T47D (cell line): ENCODE measurements around the gene ZNF750.

ENCODE experiments used
- DNase-seq, 2 experiments: peaks; one replicate each; pipeline versions ENCODE4 v3.0.0 to v3.0.0-alpha.2; 2011 to 2012; ENCODE audit warnings: low read depth in 1 of 2, low spot score in 1 of 2
- JUND ChIP-seq: IDR thresholded peaks from 2 replicates; pipeline ENCODE4 v1.6.1; 2012; ENCODE audit warnings: low read depth
- in situ Hi-C: cut with HindIII; loops from 2 replicates; pipeline ENCODE4 v1.10.0; 2016; ENCODE audit warnings: low sequenced_read_pairs, low pct_unique_long_range_greater_than_20kb

ZNF750 gene

GRCh38 chr17:82781894-82782274 is 57.9 kb downstream of the ZNF750 start:
- peak; percentile 92 to 99 for DNase-seq
- in situ Hi-C loops, result no loop called here
- no peak for TF ChIP-seq JUND

DNA sequence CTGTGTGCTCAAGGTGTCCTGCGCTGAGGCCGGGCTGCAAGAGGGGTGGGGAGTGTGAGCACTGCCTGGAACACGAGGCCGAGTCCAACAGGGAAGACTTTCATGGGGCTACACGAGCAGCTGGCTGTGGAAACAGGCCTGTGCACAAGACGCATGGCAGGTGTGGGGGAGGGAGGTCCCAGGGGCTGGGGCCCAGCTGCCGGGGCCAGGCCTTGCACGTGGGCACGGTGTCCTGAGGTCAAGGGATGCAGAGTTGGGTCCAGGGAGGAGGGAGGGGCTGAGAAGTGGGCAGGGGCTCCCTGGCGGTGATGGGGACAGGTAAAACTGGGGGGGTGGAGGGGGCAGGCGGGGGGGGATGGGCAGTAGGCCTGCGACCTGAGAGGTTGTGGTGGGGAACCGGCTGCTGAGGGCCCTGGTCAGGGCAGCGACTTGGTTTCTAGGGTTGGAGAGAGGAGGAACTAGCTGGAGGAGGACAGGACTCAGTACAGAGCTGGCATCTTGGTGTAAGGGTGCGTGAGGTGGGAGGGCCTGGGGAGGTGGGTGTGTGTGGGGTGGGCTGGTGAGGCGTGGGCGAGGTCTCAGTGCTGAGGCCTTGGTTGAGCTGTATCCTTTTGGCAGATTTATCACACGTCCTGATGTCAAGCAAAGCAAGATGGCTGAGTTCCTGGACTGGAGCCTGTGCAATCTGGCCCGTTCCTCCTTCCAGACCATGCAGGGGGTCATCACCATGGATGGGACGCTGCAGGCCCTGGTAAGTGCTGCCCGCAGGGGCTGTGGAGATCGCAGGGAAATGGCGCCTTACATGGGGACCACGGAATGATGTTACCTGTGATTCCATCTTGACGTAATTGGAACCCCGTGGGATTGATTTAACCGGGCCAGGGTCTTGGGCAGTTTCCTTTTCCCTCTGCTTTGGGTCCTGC is 58.6 kb downstream of the ZNF750 start:
- in situ Hi-C loops, result no loop called here
- TF ChIP-seq JUND, result no peak
- DNase-seq, result no peak

- in situ Hi-C loops, result no loop called here
- no peak for DNase-seq
- no peak for TF ChIP-seq JUND
These were observed 59.6 kb downstream of the ZNF750 start for GRCh38 chr17:82780195-82780594.

DNA sequence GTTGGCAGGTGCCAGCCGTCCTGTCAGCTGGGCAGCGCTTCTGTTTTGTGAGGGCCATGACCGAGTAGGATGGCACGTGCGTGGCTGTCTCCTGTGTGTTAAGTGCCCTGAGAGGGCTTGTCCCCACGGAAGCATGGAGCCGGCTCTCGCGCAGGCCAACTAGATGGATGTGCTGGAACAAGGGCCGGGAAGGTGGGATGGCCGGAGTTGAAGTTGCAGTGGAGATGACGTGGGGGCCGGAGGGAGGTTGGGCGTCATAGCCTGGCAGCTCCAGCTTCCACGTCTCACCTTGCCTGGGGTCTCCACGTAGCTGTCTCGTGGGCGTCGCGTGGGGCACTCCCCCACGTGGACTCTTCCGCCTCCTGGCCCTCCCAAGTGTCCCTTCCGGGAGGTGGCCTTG is 60.3 kb downstream of the ZNF750 start:
- DNase-seq, result no peak
- in situ Hi-C loops, result no loop called here
- TF ChIP-seq JUND, result no peak
